GM19099 (cell line): ENCODE results near the gene TSPEAR.

Source experiments
- POLR2A ChIP-seq: IDR thresholded peaks from 3 replicates; pipeline ENCODE4 v1.6.1; 2011; ENCODE audit warnings: low read depth; ENCODE audit not compliant: insufficient read length; ENCODE audit errors: extremely low read depth

The TSPEAR gene

DNA sequence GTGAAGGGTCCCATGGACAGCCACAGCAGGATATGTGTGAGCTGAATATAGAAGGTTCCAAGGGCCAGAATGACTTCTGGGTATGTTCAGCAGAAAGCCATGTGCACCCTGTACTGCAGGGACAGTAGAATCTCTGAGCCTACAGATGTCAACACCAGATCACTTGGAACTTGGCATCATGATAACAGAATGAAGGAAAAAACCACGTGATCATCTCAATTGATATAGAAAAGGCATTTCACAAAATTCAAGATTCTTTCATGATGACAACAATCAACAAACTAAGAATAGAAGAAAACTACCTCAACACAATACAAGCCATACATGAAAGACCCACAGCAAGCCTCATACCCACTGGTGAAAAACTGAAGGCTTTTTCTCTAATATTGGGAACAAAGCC lies 43.8 kb downstream of the TSPEAR start:
- no peak for TF ChIP-seq POLR2A

DNA sequence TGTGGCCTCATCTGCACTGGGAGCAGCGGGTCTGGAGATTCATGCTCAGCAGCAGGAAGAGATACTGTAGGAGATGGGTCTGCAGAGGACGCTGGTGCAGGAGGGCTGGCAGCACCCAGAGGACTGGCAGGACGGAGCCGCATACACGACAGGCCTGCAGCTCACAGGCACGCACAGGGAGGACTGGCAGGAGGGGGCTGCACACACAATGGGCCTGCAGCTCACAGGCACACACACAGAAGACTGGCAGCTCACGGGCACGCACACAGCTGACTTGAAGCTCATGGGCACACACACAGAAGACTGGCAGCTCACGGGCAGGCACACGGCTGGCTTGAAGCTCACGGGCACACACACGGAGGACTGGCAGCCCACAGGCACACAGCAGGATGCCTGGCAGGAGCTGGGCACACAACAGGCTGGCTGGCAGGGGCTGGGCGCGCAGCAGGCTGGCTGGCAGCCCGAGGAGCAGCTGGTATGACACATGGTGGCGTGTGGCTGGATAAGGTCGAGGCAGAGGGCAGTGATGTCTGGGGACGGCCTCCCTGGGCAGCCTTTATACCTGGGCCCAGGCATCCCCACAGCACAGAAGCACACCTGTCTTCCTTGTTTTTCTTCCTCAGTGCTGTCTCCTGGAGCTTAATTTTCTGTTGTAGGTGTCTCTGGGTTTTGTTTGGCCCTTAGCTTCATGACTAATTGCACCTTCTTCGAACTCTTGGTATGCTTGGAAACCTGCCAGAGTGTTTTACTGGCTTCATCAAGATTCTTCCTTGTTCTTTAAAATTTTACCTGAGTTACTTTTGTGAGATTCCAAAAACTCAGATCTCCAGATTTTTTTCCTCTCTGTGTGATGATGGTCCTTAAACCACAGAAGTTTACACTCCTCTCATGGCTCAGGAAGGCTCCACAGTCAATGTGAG lies 44.7 kb downstream of the TSPEAR start, which contains the start of gene KRTAP12-2:
Gene KRTAP12-2 (minus strand): TSS at position 527 of the 920 bp plus-strand sequence. CDS start 41 bp downstream, at position 486.
- no peak for TF ChIP-seq POLR2A

DNA sequence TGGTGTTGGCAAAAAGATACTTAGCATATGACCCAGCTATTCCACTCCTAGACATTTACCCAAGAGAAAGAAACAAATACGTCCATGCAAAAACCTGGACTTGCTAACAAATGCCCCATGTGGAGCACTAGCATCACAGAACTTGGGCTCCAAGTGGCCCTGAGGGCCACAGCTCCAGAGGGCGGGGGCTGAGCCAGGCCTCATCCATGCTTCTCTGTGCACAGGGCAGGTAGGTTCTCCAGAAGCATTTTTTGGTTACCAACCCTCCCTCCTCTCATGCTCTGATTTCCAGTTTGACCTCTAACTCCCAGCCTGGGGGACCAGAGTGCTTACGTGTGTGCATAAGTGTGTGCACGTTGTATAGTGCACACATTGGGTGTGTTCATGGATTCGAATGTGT lies 46.7 kb downstream of the TSPEAR start:
- no peak for TF ChIP-seq POLR2A

DNA sequence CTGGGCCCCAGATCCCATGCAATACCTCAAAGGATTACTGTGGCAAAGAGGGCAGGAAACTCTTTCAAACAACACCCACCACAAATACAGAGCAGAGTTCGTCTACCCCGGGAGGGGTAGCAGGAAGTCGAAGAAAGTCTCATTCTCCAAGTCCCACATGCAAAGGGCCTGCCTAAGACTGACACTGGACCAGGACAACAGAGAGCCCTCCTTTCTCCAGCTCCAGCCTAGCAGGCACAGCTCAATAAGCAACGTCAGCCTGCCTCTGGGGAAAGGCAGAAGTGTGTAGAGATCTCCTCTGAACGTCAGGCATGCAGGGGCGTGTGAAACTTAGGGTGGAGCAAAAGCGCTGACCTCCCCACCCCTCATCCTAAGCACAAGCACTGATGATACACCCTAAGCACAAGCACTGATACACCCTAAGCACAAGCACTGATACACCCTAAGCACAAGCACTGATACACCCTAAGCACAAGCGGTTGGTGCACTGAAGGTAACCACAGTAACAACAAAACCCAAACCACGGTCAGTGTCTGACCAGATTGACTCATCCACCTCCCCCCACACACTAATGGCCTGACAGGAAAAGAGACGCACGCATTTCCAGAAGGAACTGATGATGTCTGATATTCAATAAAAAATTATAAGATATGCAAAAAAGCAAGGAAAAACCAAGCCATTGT lies 52.3 kb downstream of the TSPEAR start:
- no peak for TF ChIP-seq POLR2A

DNA sequence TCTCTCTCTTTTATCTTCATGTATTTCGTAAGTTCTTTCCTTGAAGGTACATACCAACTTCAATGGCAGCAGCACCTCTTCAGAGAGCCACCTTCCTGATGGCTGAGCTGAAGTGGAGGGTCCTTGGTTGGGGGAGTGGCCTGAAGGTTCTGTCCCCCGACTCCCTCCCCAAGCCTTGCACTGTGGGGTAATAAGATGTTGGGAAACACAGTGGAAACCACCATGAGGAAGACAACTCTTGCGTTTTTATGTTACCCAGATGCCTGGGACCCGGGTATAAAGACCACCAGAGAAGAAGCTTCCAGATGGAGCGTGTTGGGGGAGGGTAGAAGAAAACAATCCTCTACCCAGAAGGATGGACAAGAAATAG lies 52.8 kb downstream of the TSPEAR start:
- TF ChIP-seq POLR2A = no peak

DNA sequence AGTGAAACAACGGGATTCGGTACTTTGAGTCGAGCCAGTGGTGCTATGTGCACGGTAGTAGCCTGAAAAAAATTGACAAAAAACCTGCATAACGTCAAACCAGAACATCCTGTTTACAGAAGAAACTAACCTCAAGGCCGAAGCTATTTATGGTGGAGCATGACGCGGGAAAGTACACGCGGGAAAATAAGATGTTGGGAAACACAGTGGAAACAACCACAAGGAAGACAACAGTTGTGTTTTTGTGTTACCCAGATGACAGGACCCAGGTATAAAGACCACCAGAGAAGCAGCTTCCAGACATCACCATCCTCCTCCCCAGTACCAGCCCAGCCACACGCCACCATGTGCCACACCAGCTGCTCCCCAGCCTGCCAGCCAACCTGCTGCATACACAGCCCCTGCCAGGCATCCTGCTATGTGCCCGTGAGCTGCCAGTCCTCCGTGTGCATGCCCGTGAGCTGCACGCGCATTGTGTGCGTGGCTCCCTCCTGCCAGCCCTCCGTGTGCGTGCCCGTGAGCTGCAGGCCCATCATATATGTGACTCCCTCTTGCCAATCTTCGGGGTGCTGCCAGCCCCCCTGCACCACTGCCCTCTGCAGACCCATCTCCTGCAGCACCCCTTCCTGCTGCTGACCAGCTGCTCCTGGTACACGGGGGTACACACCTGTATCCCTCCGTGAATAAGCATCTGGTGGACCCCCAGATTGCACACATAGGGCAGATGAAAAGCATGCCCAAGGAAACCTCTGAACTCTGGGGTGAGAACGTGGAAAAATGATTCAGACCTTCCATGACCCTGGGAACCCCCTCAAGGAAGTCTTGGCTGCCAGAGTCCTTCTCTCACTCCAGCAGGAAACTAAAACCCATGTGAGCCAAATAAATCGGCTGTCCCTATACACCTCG lies 53.5 kb downstream of the TSPEAR start, which contains the start of gene KRTAP12-3:
Gene KRTAP12-3 (plus strand): TSS at position 298 of the 906 bp plus-strand sequence. CDS start 48 bp downstream, at position 346.
- TF ChIP-seq POLR2A = no peak

DNA sequence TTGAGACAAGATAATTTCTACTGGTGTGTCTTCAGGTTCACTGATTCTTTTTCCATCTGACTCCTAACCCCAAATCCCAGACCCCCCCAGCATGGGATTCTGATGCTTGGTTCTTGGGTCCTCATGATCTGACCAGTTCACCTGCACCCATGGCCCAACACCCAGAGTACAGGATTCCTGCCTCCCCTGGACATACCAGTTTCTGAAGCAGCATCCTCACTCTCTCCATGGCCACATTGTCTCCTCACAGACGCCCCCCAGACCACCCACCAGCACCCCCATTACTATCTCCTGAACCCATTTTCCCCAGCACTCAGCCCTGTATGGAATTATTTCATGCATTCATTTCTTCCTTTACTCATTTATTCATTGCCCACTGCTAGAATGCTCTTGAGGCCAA lies 54.5 kb downstream of the TSPEAR start:
- no peak for TF ChIP-seq POLR2A

DNA sequence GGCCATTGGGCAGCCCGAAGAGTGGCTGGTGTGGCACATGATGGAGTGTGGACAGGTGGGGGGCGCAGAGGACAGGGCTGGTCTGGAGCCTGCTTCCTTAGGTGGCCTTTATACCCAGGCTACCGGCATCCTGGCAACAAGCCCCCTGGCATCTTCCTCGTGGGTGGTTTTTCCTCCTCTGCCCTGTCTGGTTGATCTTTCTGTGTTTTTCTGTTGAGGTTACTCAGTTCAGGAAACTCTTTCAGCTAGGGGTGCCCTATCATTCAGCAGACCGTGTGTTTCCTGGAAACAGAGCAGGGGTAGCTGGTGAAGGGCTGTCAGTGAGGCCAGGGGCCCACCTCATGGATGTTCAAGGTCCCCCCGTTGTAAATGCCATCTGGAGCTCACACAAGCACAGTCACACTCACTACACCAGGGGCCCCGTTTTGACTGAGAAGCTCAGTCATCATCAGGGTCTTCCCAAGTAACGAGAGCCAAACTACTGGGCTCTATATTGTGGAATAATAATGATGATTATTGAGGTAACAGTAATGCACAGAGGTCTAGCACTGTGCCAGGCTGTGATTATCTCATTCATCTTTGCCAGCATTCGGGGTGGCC lies 56.7 kb downstream of the TSPEAR start, which contains the start of gene KRTAP12-4:
Gene KRTAP12-4 (minus strand): TSS at position 84 of the 600 bp plus-strand sequence. CDS start 45 bp downstream, at position 39.
- TF ChIP-seq POLR2A = no peak

DNA sequence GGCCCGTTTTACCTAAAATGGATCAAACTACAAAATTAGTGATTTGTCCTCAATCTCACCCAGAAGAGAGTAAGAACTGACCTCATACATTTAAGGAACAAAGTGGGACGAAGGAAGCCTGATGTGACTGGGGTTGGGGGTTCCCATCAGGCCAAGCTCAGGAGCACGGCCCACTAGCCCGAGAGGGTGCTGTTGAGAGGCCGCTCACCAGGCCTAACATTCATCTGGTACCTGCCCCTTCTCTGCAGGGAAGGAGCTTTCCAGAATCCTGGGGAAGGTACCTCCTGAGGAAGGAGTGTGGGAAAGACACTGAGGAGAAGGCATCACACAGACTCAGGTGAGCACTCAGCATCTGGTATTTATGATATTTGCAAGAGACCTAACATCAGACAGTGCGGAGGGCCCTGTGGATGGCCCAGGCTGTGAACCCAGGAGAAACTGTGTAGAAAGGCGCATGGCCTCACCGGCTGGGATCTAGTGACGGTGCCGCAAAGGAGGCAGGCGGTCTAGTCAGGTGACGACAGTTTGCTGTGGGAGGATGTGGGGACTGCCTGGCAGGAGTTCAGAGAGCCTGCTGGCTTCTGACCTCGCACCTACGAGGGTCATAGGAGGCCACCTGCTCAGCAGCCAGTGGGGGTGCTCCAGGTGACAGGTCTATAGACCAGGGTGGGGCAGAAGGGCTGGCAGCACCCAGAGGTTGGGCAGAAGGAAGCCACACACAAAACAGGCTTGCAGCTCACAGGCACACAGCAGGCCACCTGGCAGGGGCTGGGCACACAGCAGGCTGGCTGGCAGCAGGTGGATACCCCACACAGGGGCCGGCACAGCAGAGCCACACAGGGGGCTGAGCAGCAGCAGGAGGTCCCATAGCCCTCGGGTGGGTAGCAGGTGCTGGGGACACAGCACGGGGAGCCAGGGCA lies 57.5 kb downstream of the TSPEAR start:
- TF ChIP-seq POLR2A = no peak

DNA sequence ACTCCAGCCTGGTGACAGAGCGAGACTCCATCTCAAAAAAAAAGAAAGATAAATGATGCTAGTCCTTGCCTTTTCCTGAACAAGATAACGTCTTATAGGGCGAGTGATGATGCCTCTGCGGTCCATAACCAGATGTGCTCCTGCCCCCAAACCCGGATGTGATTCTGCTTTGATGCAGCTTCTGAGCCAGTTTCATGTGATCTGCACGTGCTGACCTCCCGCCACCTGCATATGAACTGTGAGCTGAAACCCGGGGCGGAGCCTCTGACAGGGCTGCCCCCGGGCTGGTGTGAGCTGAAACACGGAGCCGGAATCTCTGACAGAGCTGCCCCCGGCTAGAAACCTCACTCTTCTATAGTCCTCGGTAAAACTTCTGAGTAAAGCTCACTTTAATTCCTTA lies 58.2 kb downstream of the TSPEAR start:
- TF ChIP-seq POLR2A = no peak

DNA sequence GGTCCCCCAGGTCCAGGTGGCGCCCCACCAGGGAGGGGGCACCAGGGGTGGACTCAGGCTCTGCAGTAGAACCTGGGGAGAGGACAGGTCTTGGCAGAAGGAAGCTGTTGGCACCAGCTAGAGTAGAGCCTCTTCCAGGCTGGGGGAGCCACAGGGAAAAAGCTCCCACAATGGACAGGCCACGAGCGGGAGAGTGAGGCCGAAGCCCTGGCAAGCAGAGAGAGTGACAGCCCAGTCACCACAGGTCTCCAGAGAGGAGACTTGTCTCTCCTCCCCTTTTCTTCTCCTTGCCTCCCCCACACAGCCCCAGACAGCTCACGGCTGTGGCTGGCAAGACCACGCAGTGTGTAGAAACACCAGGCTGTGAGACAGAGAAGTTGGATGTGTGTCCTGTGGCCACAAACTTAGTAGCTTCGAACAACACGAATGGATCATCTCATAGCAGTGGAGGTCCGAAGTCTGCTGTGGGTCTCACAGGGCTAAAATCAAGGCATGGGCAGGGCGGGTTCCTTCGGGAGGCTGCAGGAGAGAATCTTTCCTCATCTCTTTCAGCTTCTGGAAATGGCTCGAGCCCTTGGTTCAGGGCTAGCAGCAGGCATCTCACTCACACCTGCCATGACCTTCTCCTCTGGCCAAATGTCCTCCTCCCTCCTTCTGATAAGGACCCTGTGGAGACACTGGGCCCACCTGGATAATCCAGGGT lies 60.2 kb downstream of the TSPEAR start:
- TF ChIP-seq POLR2A = no peak

DNA sequence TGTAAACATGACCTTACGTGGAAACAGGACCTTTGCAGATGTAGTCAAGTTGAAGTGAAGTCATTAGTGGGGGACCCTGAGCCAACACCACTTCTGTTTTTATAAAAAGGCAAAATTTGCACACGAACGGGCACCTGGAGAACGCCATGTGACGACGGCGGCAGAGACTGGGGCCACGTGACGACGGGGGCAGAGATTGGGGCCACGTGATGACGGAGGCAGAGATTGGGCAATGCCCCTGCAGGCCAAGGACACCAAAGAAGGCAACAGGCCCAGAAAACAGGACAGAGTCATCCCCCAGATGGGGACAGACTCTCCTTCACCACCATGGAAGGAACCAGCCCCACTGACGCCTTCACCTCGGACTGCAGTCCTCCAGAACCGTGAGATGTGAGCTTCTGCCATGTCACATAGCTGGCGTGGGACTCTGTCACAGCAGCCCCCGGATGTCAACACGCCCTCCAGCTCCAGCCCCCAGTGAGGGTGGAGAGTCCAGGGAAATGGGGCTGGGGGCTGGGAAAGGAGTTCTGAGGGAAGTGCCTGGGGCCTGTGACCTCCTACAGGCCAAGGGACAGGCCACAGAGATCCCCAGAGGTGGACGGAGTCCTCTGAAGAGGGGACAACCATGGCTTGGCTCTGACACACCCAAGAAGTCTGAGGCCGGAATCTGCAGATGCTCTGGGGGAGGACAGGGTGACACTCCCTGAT lies 61.0 kb downstream of the TSPEAR start:
- no peak for TF ChIP-seq POLR2A
